GM21367 (cell line): ENCODE data around the gene SSX2IP.
A peak's percentile ranks its signal among the peaks of the same experiment; 100 is the strongest.

Experiments
- ATAC-seq: cut with Tn5 transposase; IDR thresholded peaks from one replicate; pipeline ENCODE4 v1.9.1; 2021; ENCODE audit not compliant: unreplicated experiment

SSX2IP gene

DNA sequence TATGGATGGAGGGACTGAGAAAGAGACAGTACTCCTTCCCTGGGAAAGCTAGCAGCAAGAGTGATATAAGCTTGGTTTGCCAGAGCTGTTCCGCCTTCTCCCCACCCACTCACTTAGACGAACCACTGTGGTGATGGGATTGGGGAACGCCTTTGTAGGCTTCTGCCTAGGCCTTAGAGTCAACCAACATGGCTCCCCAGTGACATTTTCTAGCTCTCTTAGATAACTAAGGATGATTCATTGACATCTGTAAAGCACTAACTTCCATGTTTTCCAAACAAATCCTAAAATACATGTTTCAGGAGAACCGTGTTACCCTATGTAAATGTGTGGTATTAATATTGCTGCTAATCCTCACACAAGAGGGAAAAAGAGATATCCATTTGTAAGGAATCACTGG, 21.6 kb upstream of the SSX2IP start:
- ATAC-seq = no peak

DNA sequence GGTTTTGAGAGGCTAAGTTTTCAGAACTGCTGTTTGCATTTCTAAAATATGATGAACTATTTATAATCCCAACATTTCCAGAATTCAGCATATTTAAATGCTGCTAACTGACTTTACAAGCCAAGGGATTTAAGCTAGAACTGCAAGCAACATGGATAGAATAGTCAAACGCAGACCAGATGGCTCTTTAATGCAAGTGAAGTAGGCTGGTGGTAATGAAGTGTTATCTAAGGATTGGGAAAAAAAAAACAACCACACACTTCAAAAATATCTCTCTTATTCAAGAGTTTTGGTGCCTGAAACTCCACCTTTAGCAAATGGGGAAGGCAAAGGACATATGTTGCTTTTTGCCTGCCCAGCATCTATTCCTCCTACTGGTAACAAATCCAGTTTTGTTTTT, 20.9 kb upstream of the SSX2IP start:
- no peak for ATAC-seq

DNA sequence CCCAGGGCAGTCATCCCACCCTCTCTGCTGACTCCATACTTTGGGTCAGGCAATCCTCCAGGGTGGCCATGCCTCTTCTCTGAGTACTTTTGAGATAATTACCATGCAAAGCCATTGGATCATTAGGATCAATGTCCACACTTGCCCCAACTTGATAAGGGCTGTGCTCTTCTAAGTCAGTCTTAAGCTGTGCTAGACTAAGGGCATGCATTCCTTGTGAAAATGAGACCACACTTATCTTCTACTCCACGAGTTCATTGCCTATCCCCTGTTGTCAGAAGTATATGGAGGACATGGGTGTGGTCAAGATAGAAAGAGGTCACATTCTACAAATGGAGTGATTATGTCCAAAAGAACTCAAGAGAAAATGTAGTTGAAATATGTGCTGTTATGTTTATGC, 18.9 kb upstream of the SSX2IP start:
- ATAC-seq = no peak

DNA sequence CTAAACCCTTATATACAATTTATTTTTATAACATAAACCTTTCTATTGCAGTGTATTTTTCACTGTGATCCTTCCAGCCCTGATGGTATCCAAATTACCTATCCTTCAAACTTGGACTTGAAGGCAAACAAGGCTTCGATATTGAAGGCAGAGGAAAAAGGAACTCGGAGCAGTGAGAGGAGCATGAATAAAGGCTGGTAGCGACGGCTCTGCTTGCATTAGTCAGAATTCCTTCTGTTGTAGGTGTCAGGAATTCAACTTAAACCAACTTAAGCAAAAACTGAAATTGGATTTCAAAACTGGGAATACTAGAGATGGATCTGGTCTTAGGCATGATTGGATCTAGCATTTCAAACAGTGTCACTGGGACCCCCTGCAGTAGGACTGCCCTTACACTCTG, 17.8 kb upstream of the SSX2IP start:
- ATAC-seq = no peak

DNA sequence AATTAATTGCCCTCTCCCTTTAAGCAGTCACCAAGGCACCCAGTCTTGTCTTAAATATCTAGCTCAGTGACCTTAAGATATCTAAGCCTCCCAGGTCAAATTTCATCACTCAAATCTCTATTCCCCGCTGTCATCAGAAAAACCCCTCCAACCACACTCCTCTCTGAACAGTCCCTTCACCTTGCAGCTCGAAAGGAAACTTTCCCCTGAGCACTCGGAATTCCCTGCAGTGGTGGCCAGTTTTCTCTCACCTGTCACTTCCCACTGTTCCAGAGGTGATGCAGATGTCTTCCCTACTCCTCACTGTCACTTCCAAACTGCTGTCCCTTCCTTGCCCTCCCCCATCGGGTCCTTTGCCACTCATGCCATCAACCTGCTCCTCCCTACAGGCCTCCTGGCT, 15.3 kb upstream of the SSX2IP start:
- ATAC-seq = no peak

DNA sequence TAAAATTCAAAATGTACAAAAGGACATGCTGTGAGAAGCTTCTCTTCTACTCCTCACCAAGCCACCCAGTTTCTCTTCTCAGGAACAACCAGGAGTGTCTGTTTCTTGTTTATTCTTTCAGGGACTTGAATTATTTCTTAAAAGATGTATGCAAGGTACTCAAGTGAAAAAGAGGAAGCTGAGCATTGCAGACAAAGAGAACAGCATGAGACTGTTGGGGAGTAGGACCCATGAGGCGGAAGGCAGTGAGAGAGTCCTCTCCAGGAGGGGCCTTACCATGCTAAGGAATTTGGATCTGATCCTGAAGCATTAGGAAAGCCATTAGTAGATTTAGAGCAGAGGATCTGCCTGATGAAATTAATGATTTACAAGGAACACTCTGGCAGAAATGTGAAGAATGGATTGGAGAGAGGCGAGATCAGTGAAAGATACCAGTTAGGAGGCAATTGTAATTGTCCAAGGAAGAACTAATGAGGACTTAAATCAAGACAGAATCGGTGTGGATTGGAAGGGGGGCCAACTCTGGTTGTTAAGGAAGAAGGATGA, 14.7 kb upstream of the SSX2IP start:
- no peak for ATAC-seq

DNA sequence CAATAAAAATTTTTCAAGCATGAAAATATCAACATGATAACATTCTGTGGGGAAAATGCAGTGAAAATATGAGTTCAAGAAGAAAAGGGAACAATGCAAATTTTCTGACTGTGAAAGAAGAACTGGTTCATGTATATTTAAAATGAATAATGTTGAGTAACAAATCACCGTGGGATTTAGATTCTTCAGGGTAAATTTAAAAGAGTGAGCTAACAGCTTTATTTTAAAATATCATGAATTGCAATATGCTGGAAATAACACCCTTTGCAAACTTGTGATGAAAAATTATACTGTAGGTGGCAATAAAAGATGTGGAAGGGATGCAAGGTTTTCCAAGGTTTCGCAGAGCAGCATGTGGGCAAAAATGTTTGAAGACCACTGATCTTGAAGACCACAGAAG, 13.2 kb upstream of the SSX2IP start:
- no peak for ATAC-seq

DNA sequence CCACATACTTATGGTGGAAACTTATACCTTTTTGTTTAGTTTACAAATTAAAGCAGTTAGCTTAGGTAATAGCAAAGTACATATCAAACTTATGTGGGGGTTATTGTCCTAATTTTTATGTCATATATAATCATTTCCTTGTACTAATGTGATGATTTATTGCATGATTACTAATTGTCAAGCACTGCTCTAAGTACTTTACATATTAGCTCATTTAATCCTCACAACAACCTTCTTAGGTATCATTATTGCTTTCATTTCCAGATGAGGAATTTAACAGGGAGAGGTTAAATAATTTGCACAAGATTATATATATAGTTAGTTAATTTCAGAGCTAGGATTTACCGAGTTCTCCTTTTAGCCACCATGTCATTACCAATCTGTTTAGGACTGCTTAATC, 11.9 kb upstream of the SSX2IP start:
- ATAC-seq = no peak

DNA sequence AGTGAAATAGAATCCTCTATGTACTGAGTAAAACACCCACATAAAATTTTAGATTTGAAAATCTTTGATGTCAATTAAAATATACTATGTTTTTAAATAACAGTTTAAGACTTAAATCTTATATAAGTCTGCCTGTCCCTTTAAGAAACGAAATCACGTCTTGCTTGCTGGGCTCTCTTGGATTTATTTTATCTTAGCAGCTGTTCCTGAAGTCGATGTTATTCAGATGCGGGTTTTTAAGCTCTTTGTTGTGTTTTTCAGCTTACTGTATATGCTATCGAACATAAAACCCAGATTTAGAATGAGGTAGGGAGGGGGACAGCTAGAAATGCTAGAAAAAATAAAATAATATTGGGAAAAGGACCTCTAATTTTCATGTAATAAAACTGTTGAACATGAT, 11.1 kb upstream of the SSX2IP start:
- no peak for ATAC-seq

DNA sequence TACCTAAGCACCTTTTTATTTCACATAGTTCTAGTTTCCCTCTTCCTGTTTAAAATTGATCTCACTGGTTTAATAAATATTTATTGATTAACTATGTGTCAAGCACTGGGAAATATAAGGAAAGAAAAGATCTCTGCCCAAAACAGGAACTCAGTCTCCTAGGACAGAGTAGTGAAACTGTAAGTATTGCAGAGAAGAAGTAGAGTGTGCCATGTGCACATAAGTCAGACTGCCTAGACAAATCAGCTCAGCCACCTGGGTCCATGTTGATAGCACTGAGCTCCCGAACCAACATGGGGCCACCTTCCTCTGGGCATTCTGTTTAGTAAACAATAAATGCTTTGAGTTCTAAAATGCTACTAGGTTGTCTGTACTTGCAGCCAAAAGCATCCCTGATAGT, 9.8 kb upstream of the SSX2IP start:
- peak; percentile 86 for ATAC-seq

DNA sequence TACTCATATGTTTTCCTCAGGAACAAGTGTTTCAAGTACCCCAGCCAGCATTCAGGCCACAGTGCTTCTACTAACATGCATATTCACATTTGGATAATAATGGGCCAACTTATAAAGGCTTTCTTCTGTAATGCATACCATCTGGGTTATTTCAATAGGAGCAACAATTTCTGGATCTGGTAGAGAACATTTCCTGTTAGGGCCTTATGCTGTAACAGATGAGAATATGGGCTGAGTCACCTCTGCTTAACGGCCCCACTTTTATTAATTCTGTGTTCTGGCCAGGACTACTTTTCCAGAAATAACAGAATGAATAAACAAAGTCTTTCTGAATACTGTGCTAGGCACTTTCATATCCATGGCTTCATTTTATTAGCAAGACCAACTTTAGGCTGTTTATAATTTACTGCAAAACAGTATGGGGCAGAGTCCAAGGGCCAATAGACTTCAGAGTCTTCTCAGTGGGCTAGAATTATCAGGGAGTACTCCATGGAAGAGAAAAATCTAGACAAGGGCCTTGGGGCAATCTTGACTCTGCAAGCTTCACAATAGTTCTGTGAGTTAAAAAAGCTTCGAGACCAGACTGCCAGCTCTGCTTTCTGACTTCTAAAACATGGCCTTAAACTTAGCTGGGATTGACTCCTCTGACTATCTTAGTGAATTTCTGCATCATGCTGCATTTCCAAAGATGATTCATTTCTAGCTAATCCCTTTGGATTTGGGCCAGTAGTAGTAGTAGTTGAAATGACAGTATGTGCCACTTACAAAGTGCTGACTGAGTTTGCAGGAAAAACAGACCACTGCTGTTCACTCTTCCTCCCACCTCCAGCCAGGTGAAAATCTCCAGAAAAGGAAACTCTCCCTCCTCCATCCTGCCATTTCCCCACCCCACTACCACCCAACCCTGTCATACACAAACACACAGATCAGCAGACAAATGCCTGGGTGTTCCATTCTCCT, 8.2 kb upstream of the SSX2IP start:
- no peak for ATAC-seq

DNA sequence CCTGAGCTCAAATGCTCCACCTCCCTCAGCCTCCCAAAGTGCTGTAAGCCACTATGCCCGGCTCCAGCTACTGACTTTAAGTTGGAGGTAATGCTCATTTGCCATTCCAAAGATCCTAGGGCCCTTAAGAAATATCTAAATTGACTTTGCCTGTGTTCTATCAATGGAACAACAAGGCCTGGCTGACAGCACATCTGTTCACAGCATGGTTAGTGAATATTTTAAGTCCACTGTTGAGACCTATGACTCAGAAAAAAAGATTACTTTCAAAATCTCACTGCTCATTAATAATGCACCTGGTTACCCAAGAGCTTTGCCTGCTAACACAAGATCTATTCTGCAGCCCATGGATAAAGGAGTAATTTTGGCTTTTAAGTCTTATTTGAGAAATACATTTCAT, 3.5 kb upstream of the SSX2IP start:
- no peak for ATAC-seq

DNA sequence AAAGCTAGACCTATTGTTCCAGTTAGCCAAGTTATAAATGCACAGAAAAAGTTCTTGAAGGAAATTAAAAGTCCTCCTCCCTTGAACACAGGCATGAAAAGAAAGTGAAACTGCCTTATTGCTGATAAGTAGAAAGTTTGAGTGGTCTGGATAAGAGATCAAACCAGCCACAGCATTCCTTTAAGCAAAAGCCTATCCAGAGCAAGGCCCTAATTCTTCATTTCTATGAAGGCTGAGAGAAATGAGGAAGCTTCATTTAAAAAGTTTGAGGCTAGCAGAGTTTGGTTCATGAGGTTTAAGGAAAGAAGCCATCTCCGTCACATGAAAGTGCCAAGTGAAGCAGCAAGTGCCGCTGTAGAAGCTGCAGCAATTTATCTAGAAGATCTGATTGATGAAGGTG, 2.7 kb upstream of the SSX2IP start:
- ATAC-seq = no peak

DNA sequence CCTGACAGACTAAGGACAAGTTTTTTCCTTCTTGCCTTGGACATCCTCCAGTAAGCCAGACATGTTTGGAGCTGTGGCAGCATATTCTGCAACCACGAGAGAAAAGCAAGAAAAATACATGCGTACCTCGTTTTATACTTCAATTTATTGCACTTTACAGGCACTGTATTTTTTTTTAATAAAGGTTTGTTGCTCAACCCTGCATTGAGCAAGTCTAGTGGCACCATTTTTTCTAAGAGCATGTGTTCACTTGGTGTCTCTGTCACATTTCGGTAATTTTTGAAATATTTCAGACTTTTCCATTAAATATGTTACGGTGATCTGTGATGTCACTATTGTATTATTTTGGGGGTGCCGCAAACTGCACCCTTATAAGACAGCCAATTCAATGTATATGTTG, 2.1 kb upstream of the SSX2IP start:
- ATAC-seq = no peak

DNA sequence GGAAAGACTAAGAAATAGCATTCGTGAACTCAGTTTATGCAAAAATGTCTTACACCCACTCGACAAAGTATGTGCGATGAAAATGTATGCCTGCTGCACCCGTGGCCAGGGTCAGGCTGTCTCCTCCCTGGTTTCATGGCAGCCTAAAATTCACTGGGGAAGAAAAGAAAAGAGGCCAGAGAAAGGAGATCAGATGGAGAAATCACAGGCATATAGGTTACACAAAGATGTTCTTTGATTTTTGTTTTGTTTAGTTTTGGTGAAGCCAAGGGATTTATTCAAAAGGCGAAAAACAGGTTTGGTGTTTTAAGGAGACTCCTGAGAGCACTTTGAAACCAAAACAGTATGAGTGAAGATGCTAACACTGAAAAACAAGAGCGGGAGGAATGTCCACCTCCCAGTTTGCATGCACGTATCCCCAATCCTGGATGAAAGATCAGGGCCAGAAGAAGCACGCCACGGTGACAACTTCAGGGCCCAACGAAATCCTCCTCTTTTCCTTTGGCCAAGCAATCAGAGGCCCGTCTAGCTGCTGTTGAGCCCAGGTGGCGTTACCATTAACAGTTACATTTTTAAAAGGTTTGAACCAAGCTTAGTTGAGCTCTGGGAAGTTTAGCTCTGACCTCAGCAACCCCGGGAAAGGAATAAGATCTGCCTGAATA, 992 bp upstream of the SSX2IP start:
- no peak for ATAC-seq

DNA sequence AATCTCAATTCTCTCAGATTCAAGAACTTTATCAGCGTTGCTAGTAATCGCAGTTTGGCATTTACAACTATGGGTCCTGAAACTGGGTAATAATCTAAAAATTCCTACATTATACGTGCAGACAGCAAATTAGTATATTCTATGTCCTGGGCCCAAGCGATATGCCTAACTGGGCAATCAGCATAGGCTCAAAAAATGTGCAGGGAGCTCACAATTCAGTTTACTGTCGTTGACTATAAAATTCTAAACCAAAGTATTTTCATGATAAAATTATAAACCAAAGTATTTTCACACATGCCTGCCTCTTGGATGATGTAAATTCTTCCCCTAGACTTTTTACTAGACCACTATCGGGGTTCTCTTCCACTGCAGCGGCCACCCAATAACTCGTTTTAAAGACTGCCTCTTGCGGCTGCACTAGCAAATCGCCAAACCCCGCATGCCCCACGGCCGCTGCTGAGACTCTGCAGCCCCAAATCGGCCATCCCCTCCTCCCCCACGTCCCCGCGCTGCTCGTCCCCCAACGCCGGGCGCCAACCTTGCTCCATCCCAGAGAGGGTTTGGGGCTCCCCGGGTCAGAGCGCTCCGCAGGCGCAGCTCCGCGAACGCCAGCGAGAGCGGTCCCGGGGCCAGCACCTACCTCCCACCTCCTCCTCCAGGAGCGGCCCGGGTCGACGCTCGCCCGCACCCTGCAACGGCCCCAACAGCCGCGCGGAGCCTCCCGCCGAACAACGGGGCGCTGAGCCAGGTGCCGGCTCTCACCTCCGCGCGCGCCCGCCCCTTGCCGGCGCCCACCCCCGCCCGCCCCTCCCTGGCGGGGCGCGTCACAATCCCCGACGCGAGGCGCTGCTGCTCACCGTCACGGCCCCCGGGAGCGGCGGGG, 506 bp downstream of the SSX2IP start:
- ATAC-seq = peak; percentile 41

DNA sequence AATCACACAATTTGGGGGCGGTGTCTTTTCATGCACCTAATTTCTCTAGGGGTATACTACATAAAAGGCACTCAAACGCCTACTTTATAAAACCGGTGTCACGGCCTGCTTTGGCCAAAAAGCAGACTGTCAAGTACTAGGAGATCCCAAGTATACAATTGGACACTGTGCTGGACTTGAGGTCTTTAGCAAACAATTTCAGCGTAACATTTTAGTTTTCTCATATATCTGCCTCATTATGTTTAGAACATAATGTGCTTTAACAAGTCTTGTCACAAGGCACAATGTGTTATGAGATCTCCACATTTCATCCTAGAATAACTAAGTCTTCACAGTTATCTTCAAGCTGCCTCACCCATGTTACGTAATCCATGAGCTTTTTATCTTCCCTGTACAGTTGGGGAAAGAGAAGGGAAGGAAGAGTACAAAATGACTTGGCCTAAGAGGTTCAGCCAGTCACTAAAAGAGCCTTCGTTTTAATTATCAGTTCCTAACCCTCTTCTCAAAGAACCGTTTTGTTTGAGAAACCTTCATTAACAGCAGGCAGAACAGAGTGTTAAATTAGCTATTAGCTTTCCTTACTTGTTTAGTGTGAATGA, 1.7 kb downstream of the SSX2IP start:
- no peak for ATAC-seq

DNA sequence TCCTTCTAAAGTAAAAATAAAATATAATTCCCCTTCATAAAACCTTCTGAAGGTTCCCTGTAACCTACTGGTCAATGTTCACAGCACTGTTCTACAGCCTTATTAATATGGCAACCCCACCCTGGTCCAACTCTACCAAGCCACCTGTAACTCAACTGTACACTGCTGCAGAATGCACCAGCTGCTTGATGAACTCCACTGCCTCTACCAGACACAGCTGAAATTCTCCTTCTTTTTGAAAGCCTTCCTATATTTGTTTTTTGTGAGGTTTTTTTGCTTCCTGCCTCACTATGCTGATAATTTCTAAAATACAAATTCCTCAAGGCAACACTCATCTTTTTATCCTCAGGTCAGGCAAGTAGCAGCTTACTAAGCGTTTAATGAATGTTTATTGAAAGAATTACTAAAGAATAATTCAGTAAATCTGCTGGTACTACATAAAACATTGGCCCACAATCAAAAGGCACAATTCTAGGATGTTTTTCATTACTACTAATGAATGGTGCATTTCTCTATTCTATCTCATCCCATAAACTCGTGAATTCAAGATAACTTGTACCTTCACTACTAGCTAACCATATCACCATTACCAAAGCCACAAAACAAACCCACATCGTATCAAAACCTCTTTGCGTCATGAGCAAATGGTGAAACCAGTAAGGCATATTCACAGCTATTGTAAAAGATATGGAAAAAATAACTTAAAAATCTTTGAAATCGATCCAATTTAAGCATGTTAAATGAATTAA, 2.4 kb downstream of the SSX2IP start:
- no peak for ATAC-seq

DNA sequence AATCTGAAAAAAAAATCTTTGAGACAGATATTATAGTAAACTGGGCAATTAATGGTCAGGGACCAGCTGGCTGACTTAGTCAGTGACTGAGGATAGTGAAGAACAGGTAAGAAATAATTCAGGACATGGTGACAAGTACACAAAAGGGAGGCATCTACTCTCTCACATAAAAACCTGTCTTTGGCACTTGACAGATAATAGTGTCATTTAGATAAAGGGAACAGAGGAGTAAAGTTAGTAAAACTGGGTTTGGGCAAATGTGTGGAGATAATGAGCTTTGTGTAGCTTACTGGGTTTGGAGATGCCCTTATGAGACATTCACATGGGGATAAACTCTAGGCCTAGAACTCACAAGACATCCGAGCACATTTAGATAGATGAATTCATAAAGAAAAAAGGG, 4.0 kb downstream of the SSX2IP start:
- no peak for ATAC-seq

DNA sequence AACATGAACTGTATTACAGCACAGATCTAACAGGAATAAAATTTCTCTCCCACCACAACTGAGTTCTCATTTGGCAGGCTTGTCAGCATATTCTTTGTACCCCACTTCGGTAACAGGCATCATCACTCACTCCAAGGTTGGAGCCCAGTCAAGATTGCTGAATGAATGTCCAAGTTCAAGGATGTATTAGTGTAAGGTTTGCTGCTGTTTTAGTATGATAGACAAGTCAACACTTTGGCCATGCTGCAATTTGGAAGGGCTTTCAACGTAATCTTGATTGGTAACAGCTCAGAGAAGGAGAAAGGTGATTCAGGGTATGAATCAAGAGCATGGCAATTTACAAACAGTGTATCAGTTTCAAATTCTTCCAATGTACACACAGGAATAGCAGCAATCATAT, 6.8 kb downstream of the SSX2IP start:
- ATAC-seq = no peak
